Cardiac muscle cell (in vitro differentiated cells and primary cell): ENCODE measurements around the gene SCARB1. TPM values are rescaled to one million over a fixed set of nuclear protein-coding genes. Genes with fewer than 3 reads are reported as not detected.

ENCODE experiments used
- DNase-seq, 2 donors: peaks; one replicate each; pipeline versions ENCODE4 v3.0.0 to v3.0.0-alpha.2; 2010 to 2017; ENCODE audit warnings: low read depth in 1 of 2, low spot score in 1 of 2
- H3K27ac ChIP-seq: fragments of 200-600 bp; sonication (generic); 2 replicates; pipeline ENCODE4 v1.5.1; 2016
- H3K27me3 ChIP-seq: fragments of 200-600 bp; sonication (generic); 2 replicates; pipeline ENCODE4 v1.6.0; 2016; ENCODE audit warnings: control low read depth
- H3K36me3 ChIP-seq: fragments of 200-600 bp; sonication (generic); 2 replicates; pipeline ENCODE4 v1.5.1; 2016; ENCODE audit warnings: control low read depth
- H3K4me1 ChIP-seq: fragments of 200-600 bp; sonication (generic); 2 replicates; pipeline ENCODE4 v1.8.1; 2017; ENCODE audit warnings: low read depth, mild to moderate bottlenecking, mixed run types
- H3K4me3 ChIP-seq: fragments of 200-600 bp; sonication (generic); 2 replicates; pipeline ENCODE4 v1.5.1; 2016; ENCODE audit warnings: mild to moderate bottlenecking
- H3K9me3 ChIP-seq: fragments of 200-600 bp; sonication (generic); 2 replicates; pipeline ENCODE4 v1.5.1; 2017; ENCODE audit warnings: low read depth, mild to moderate bottlenecking, control low read depth
- CTCF ChIP-seq: IDR thresholded peaks from 2 replicates; pipeline ENCODE4 v1.5.1; 2012; ENCODE audit warnings: low read depth, mild to moderate bottlenecking, low read length
- polyA plus RNA-seq: library from polyadenylated mRNA; unstranded; fragments of >200 nt; fragmentation: Nextera tagmentation; extraction: Ambion mirVana; gene quantifications from 2 replicates; pipeline ENCODE4 v1.2.1, GENCODE V29; 2016
- total RNA-seq: library from RNA; depleted of rRNA; stranded (reverse); fragments of >200 nt; gene quantifications from 2 replicates; pipeline ENCODE4 v1.2.3, GENCODE V29; 2016

SCARB1 gene
- total and polyA plus RNA-seq, 2 experiments from 2014 or later = 37.7 to 42.5 TPM

- Histone ChIP-seq H3K4me3 (no peak overlapping the region), H3K9me3 (no peaks in the 10 kb centered on the region), H3K27ac (no peak overlapping the region), H3K36me3 (no peaks in the 10 kb centered on the region), H3K27me3 (no peaks in the 10 kb centered on the region), H3K4me1 (peaks cover 5% of the 10 kb centered on the region)
- TF ChIP-seq CTCF = no peak
- DNase-seq = no peak
Observed at GRCh38 chr12:124782132-124782531, 81.5 kb downstream of the SCARB1 start.

GRCh38 chr12:124780752-124781685, 82.6 kb downstream of the SCARB1 start:
- no peak for DNase-seq
- H3K4me1 ChIP-seq = peaks cover 5% of the 10 kb centered on the region
- H3K4me3 ChIP-seq = no peak overlapping the region
- no peaks in the 10 kb centered on the region for H3K9me3 ChIP-seq
- H3K27me3 ChIP-seq = no peaks in the 10 kb centered on the region
- TF ChIP-seq CTCF = no peak
- peak overlapping the region; percentile 34 for H3K27ac ChIP-seq
- no peaks in the 10 kb centered on the region for H3K36me3 ChIP-seq

GRCh38 chr12:124780336-124780735, 83.3 kb downstream of the SCARB1 start:
- Histone ChIP-seq H3K4me1 (peaks cover 5% of the 10 kb centered on the region), H3K9me3 (no peaks in the 10 kb centered on the region), H3K27ac (no peak overlapping the region), H3K27me3 (no peaks in the 10 kb centered on the region), H3K4me3 (no peak overlapping the region), H3K36me3 (no peaks in the 10 kb centered on the region)
- no peak for TF ChIP-seq CTCF
- no peak for DNase-seq

GRCh38 chr12:124779161-124780141, 84.2 kb downstream of the SCARB1 start:
- no peaks in the 10 kb centered on the region for H3K36me3 ChIP-seq
- H3K4me1 ChIP-seq = peaks cover 5% of the 10 kb centered on the region
- no peaks in the 10 kb centered on the region for H3K9me3 ChIP-seq
- no peaks in the 10 kb centered on the region for H3K27me3 ChIP-seq
- H3K4me3 ChIP-seq = no peak overlapping the region
- peak in 1 of 2 donors; percentile 22 for DNase-seq
- no peak for TF ChIP-seq CTCF
- H3K27ac ChIP-seq = no peak overlapping the region

GRCh38 chr12:124778411-124778810, 85.3 kb downstream of the SCARB1 start:
- Histone ChIP-seq H3K36me3 (no peaks in the 10 kb centered on the region), H3K4me1 (peaks cover 5% of the 10 kb centered on the region), H3K4me3 (no peak overlapping the region), H3K9me3 (no peaks in the 10 kb centered on the region), H3K27me3 (no peaks in the 10 kb centered on the region), H3K27ac (no peak overlapping the region)
- no peak for DNase-seq
- TF ChIP-seq CTCF = no peak
